ENCODE measurements around the gene ALK. TPM values are rescaled to one million over a fixed set of nuclear protein-coding genes. Genes with fewer than 3 reads are reported as not detected.
A peak's percentile ranks its signal among the peaks of the same experiment; 100 is the strongest.

The ALK gene
- total RNA-seq, 1 donor from 2014 or later, result 0.27 TPM

DNA sequence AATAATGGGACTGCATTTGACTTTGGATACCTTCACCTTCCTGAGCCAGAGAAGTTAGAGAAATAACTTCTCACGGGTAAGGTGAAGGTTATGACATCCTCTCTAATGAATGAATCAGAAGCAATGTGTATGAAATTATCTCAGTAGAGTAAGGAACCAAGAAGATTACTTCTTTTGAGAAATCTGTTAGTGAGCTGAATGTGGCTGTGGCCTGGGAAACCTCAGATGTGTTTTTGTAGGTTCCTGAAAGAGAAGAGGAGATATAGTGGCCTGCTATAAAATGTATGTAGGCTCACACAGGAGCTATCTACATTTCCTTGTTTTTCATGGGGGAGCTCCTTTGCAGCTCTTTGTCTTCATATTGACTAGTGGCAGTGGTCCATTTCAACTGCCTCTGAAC is 543.6 kb downstream of the ALK start:
- DNase-seq (ENCODE audit: low read depth), result no peak

DNA sequence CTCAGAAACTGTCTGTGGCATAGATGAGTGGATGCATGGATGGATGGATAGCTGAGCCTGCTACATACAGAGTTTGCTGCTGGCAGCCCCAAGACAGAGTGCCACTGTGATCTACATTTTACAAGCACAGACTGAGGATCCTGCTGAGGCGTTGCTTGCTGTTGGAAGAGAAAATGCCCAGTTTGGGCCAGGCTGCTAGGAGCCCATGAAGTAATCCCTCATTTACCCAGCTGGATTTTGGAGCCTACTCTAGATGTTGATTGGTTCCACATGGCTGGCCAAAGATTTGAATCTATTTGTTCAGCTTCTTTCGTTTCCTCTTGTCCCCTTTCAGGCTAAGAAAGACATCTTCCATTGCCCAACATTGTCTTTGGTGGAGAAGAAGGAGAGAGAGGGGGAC is 544.8 kb downstream of the ALK start:
- no peak for DNase-seq (ENCODE audit: low read depth)

DNA sequence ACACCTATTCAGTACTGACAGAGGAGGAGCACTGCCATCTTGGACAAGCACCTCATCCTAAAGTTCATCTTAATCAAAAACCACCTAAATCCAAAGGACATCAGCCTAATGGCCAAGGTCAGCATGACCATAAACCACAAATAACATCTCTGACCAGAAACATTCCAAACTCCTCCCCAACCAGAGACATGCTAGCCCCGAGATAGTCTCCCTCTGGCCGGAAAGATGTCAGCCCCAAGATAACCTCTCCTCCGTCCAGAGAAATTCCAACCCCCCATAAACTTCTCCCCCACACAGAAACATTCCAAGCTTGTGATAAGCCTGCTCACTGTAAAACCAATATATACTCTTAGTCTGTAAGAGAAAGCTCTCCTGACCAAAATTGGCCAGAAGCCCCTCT is 545.5 kb downstream of the ALK start:
- DNase-seq (ENCODE audit: low read depth), result no peak

DNA sequence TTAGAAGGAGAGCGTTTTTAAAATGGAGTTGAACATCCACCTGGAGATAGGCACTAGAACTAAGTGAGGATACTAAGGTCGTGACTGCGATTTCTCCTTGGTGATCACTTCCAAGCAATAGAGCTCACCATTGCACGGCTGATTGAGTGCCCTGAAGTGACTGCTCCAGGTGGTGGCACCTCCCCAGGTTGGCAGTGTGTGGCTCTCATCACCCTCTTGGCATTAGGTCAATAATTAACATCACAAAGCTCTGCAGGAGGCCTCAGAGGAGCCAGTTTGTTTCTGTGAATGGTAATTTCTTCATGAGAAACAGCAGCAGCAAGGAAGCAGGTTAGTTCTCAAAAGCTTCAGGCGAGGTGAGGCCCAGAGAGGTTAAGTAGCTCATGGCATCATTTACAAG is 546.6 kb downstream of the ALK start:
- DNase-seq (ENCODE audit: low read depth), result no peak

DNA sequence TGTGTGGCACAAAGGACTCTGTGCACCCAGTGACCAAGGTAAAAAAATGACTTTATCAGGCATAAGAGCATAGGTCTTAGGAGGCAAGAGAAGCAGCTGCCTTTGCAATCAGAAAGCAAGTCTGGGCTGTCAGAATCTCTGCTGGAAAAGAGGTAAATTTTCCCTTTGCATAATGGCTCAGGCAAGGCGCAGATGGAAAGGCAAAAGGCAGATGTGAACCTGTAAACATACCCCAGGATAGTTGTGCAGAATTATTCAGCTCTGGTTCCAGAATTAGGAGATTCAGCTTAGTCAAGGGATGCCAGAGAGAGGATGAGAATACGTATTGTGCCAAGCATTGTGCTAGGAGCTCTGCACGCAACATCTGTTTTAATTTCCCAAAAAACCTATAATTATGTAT is 547.5 kb downstream of the ALK start:
- no peak for DNase-seq (ENCODE audit: low read depth)

DNA sequence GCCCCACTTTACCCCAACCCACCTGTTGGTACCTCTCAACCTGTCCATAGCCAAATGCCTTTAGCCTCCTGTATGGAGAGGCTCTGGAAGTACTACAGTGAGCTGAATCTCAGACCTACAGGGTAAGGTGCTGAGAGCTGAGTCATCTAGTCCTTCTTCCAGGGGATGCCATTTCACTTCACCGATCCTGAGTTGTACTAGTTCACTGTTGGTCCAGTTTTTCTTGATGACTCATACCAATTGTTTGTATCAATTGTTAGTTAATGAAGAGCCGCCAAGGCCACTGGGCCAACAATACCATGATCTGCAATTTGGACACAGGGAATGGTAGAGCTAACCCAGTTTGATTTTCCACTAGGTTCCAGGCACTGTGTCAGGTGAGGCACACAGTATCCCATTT is 549.2 kb downstream of the ALK start:
- no peak for DNase-seq (ENCODE audit: low read depth)

DNA sequence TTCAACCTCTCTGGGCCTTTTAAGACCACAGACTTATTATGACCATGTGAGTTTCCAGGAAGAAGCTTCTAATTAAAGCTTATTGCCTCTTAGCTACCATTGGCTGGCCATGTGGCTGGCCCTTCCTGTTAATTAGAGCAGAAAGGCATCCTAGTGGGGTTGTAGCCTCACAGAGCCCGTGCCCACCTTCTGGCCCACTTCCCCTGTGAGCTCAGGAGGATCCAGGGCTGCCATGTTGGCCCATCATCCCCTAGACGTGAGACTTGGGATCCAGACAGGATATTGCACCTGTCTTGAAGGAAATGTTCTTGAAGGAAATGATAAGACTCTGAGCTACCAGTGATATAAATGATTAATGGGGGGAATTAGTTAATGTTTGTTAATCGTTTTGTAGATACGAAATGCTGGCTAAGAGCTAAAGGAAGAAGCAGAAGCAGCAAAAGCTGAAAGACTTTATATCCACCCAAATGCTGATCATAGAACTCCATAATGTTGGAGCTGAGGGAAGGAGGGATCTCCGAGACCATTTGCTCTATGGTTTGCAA is 550.7 kb downstream of the ALK start:
- no peak for DNase-seq (ENCODE audit: low read depth)

DNA sequence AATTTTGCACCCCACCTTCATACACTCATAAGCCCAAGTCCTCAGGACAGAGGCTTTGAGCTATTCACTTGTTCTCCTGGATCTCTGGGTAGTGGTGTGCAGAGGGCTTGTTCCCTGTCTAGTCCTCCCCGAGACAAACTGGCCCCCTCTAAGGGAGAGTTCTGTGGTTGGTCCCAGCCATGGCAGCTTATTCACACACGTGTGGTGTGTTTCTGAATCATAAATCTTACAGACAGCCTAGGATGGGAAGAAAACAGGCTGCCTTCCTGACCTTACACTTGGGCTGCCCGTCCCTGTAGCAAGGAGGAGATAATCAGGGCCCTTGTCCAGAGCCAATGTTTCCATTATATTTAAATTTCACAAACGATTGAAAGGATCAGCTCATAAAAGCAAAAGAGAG is 551.2 kb downstream of the ALK start:
- no peak for DNase-seq (ENCODE audit: low read depth)

DNA sequence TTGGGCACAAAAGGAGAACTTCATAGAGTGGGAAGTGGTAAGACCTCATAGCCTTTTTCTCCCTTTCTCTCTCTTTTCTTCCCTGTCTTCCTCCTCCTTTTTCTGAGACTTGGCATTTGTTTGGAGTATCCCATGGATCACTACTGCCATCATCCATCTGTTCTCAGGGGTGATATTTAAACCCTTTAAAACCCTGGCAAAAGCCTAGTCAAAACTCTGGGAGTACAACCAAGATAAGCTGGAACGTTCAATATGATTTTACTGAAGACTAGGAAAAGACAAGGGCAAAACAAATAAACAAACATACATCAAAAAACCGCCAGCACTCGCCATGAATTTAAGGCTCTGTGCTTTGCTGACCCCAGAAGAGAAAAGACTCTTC is 552.7 kb downstream of the ALK start:
- no peak for DNase-seq (ENCODE audit: low read depth)

DNA sequence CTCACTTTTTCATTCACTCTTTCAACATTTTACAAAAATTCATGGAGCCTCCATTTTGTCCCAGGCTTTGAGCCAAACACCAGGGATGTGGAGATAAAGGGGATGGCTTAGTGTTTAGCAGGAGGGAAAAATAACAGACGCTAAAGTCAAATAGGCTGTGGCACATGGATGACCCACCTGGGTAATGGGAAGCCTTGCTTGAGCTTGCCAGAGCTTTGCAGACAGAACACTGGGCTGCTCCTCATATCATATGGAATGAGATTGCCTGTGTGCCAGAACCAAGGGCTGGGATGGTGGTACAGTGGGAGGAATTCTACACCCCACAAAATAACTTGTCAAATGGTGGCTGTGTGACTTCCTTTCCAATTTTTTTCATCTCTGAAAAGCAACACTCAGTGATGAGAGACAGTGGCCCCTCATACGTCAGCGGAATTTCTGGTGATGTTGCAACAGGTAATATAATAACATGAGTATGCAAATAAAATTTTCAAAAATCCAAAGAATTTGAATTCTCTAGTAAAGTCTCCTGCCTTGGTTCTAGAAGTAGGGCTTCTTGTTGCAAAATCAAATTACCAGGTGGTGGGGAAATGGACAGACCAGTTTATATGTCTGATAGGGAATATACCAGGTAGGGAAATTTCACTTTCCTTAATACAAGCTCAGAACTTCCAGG is 553.3 kb downstream of the ALK start:
- no peak for DNase-seq (ENCODE audit: low read depth)

DNA sequence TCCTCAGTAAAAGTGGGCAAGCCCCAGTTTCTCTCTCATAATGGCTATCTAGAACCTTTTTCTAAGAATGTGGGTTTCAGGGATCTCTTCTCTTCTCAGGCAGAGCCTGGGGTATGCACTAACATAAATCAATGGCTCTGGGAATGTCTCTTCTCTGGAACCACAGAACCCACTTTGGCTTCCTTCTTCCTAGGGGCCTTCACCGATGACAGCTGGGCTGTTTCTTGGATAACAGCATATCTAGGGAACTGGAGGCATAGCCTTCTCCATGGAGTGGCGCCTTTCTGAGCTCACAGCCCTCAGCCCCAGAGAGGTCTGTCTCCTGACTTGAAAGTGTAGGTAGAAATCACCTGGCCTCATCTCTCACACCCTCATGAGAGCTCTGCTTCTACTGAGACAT is 558.3 kb downstream of the ALK start:
- peak; percentile 67 for DNase-seq (ENCODE audit: low read depth)

DNA sequence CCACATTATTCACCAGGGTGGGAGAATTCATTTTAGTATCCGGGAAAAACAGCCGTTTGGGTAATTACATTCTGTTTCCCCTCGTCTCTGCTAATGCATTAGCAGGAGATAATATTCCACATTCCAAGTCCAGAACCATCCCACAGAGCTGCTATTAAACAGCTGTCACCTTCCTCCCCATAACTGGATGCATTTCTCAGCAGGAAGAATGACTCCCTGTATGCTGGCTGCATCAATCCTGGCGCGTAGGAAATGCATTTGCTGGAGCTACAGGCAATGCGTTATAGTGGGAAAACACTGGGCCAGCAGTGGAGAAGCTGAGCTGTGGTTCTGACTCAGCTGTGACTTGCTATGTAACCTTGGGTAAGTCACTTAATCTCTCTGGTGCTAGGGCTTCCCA is 560.2 kb downstream of the ALK start:
- DNase-seq (ENCODE audit: low read depth), result peak; percentile 67

DNA sequence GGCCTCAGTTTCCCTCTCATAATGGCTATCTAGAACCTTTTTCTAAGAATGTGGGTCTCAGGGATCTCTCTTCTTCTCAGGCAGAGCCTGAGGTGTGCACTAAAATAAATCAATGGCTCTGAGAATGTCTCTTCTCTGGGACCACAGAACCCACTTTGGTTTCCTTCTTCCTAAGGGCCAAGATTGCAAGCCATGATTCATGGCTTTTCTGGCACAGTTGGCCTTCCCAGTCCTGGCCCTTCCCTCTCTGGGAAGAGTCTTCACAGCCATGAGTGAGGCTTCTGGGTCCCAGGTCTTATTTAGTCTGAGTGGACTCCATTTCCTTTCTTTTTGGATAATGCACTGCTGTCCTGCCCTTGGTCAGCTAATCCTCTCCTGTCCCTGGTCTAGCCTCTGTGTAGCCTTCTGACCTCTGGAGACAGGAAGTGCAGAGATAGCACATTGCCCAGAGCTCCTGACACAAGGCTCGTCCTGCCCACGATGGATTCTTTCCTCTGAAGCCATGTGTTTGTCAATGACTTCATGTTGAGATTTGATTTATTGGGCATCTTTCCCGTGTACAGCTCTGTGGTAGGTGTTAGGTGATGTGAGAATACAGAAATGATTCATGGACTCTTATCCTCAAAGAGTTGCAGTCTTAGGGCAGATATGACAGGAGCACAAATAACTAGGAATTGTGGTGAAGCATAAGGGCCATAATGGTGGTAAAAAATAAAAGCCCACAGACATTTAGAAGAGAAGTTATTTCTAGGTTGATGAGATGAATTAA is 561.2 kb downstream of the ALK start:
- DNase-seq (ENCODE audit: low read depth), result peak; percentile 83

DNA sequence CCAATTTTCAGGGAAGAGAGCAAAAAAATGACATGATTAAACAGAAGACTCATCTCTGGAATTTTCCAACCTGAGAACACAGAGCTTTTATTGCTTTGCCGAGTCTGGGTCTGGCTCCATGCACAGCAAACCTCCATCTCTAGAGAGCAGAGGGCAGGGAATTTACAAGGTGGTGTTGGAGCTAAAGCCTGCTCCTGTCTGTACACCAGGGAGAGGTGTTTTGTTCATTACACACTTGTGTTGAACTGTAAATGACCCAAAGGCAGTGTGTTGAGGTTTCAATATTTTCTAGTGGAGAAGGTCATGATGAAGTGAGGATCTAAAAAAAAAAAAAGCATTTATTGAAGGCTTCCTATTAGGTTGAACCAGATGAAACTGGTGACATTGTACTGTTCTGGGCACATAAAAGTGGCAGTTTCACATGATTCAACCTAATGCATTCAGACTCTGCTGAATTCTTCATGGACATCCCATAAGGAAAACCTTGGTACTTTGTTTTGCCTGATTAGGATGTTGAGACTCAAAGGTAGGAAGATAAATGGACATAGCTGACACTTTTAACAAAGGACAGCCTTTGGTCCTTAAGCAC is 567.9 kb downstream of the ALK start:
- no peak for DNase-seq (ENCODE audit: low read depth)

DNA sequence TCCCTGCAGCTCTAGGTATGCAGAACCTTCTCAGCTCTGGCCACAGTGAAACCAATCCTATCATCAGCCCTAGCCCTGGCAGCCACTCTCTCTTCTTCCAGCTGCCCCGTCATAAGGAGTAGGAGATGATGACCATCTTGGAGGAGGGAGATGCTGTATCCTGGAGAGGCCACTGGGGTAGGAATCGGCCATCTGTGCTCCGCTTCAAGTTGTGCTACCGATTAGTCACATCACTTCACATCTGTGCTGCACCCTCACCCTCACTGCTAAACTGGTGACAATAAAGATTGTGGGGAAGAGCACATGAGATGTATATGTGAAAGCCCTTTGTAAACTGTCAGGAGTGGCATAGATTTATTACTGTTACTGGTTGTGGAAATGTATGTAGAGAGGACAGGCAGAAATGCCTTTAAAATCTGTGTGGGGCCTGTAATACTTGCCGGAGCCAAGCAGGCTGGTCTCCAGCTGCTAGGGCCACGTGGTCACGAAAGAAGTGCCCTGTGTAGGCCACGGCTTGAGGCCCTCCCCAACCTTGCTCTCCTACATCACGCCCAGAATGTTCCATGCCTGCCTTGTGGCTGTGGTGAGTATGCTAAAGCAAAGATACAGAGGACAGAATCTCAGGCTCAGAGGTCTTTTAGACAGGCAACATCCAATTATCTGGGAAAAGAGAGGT is 569.3 kb downstream of the ALK start:
- DNase-seq (ENCODE audit: low read depth), result no peak

DNA sequence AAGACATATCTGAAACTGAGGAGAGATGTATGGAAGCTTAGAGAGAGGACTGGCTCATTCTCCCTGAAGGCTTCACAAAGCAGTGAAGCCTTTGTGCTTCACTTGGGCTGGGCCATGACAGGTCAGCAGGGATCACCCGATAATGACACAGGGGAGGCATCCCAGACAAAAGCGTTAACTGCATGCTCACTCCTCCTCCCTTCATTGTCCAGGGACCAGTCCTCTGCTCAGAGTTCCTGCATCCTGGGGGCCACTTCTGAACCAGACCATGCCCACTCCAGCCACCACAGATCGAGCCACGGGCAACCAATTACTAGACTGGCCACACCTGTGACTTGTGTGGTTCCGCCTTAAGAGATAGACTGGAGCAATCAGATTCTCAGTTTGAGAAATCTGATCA is 570.1 kb downstream of the ALK start:
- no peak for DNase-seq (ENCODE audit: low read depth)

DNA sequence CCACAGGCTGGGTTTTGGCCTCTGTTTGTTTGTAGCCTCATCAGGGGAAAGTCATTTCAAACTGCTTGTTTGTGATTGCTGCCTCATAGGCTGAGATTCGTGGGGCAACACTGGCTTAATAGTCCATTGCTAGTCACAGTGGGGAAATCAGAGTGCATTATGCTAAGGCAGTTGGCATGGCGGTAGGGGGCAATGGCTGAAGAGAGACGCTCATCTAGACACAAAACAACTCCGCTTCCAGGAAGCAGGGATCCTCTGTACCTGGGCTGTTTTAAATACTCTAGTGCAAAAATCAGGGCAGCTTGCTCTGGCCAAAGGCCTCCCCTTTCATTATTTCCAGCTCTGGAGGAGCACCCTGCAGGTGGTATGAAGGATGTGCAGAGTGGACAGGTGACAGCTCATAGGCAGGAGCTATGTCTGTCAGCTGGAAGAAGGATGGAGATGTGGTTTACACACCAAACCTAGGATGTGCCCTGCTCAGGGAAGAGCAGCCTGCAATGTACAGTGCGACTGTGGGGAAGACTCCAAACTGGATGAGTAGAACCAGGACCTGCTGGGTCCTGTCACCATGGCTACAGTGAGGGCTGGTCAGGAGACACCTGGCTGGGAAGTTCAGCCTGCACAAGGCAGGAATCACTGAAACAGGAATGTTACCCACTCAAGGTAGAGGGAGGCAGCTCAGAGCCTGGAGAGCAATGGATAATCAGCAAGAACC is 571.9 kb downstream of the ALK start:
- DNase-seq (ENCODE audit: low read depth), result no peak

DNA sequence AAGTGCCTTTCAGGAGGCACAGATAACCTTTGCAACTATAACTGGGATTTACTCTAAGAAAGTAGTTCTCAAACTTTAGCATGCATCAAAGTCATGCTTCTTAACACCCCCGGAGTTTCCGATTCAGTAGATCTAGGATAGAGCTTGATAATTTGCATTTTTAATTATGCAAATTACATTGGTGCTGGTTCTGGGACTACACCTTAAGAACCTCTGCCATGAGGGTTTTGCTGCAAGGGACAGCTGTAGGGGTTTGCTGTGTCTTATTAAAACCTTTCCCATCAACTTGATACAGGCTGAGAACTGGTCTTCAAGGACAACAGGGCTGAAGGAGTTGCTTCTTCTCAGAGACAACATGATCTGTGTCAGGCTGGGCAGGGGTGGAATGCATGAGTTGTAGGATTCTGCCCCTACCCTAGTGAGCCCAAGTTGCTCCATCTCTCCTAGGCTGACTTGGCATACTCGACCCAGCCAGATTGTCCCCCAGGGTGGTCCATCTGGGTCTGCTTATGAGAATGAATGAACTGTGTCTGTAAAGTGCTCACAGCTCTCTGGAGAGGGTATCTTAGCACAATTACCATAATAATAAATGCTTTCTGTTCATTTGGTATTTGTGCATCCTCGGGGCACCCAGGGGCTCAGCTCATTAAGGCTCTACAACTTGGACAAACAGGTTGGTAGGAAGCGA is 573.5 kb downstream of the ALK start:
- DNase-seq (ENCODE audit: low read depth), result no peak

DNA sequence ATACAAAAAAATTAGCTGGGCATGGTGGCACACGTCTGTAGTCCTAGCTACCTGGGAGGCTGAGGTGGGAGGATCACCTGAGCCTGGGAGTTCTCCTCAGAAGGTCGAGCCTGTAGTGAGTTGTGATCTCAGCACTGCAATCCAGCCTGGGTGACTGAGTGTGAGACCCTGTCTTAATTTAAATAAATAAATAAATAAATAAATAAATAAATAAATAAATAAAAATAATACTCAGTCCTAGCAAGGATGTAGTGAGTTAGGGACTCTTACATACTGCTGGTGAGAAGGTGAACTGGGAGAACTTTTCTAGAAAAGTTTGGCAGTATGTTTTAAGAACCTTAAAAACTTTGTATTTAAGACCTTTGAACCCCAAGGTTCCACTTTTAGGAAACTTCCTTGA is 576.1 kb downstream of the ALK start:
- no peak for DNase-seq (ENCODE audit: low read depth)

DNA sequence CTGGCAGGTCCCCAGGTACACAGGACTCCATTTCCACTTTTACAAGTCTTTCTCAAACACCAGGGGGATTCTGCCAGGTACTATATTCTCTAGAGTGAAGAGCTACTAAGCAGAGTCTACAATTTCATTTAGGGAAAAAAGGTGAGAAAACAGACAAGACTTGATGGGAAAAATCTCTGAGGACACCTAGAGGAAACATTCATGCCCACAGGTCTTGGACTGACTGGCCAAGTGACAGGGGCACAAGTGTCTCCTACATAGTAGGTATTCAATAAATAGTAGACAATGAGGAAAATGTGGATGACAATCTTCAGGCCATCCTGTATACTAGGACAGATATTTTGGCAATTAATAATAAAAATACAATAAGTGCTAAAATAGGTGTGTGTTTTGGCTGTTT is 577.6 kb downstream of the ALK start:
- DNase-seq (ENCODE audit: low read depth), result no peak

Measured in myocyte (in vitro differentiated cells).